Embryonic facial prominence (tissue), 1 donor: Measurements from ENCODE around the gene NBPF26.
"Not testable (repeated sequence)": the region's sequence is repeated elsewhere in the genome, so short reads cannot be mapped to it uniquely, and the experiment has no call there.

Experiments
- DNase-seq: peaks from one replicate; pipeline ENCODE4 v3.0.0-alpha.2; 2016; ENCODE audit errors: extremely low spot score

NBPF26 gene

GRCh38 chr1:120858144-120858543 lies 134.4 kb downstream of the NBPF26 start:
- not testable (repeated sequence) for DNase-seq

DNA sequence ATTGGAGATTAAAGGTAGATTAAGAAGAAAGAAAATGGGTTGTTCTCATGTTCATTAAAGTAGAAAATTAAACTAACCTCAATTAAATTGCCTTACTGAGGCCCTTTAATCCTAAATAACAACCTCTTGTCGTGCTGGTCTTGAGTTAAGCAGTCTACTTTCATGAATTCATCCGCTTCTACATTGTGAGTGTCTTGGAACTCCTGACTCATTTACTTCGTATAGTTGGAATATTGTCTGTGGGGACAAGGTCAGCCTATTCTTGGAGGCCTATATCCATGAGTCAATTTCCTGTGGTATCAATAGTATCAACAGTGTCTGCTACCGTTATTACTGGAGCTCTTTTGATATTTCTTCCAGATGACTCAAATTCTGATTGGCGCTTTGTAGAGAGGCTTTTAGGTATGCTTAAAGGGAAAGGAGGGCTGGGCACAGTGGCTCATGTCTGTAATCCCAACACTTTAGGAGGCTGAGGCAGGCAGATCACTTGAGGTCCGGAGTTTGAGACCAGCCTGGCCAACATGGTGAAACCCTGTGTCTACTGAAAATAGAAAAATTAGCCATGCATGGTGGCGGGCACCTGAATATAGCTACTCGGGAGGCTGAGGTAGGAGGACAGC lies 136.0 kb downstream of the NBPF26 start:
- DNase-seq = not testable (repeated sequence)

- not testable (repeated sequence) for DNase-seq
Observed at GRCh38 chr1:120878206-120878605, 154.5 kb downstream of the NBPF26 start.

DNA sequence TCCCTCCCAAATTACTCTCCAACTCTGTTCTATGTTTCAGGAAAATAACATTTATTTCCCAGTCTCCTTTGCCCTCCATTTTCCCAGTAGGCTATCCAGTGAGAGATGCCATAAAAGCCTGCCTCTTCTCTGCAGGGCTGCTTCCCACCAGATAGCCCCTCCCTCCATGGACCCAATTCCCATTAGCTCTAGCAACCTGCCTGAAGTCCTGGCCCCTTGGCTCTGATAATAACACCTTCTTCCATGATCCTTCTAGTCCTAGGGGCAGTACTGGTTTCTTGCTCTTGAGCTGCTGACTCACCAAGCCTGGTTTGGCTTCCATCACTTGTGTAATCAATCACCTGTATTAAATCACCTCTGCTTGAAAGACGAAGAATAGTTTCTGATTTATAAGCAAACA lies 156.3 kb downstream of the NBPF26 start:
- not testable (repeated sequence) for DNase-seq

DNA sequence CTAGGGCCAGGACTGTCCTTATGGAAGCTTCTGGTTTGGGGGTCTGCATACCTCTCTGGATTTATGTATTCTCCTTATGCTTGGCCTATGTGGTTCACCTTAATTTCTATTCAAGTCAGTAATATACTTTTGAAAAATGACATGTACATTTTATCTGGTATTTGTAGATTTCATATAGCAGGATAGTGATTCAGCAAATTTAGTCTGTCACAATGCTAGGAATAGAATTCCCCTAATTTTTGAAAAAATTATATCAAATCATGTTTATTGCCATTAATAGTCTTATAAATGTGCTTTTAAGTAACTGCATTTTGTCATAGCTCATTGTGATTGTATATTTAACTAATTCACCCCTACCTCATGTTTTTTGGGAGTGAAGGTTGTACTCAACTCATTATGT lies 158.2 kb downstream of the NBPF26 start:
- not testable (repeated sequence) for DNase-seq
